PFSK-1 (cell line): ENCODE data around the gene KRTAP26-1.

ENCODE experiments used
- FOXP2 ChIP-seq: optimal IDR thresholded peaks from 2 replicates; pipeline ENCODE3; 2011; ENCODE audit warnings: borderline replicate concordance, control low read depth, inconsistent platforms; ENCODE audit not compliant: insufficient read depth; ENCODE audit errors: extremely low read length, extremely low read depth
- POLR2AphosphoS5 ChIP-seq: IDR thresholded peaks from 2 replicates; pipeline ENCODE4 v1.6.1; 2012; ENCODE audit warnings: low read depth, mild to moderate bottlenecking, control low read depth, low read length, moderate library complexity
- SIN3A ChIP-seq: IDR thresholded peaks from 2 replicates; pipeline ENCODE4 v1.6.1; 2012; ENCODE audit warnings: mild to moderate bottlenecking, low read length, moderate library complexity, borderline replicate concordance; ENCODE audit not compliant: insufficient read depth
- TAF1 ChIP-seq: IDR thresholded peaks from 2 replicates; pipeline ENCODE4 v1.6.1; 2012; ENCODE audit warnings: low read length, control low read depth, borderline replicate concordance; ENCODE audit not compliant: insufficient read depth
- TF ChIP-seq, protein P1 (sequence below), 2 experiments: IDR thresholded peaks; 2 replicates each; pipeline versions ENCODE4 v1.6.1 to v1.8.0; 2011 to 2012; ENCODE audit warnings: low read depth in 2 of 2, low read length in 2 of 2, control low read depth in 1 of 2, inconsistent platforms in 1 of 2, mild to moderate bottlenecking in 1 of 2, moderate library complexity in 1 of 2; ENCODE audit not compliant: insufficient read depth in 1 of 2

The KRTAP26-1 gene

DNA sequence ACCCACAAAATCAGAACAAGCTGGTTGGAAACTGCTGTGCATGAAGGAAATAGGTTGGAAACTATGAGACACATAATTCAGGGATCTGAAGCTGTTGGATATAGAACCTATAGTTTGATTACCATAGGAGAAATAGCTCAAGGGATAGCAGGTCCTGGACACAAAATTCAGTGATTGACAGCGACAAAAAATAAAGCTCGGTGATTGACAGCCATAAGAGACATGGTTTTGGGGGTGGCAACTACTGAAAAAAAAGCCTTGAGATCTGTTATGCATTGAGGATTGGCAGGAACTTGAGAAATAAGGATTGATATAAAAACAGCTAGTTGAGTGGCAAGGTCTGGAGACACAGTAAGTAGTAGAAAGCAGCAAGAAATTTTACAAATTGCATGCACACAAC, 30.9 kb downstream of the KRTAP26-1 start, which contains the start of gene KRTAP25-1:
Gene KRTAP25-1, minus strand, starts transcription at position 300 of the 400 bp plus-strand sequence. Its CDS starts 24 bp downstream, at position 276.
- TF ChIP-seq POLR2AphosphoS5 (no peak), FOXP2 (no peak), TAF1 (no peak), SIN3A (no peak)
- TF ChIP-seq, protein P1, sequence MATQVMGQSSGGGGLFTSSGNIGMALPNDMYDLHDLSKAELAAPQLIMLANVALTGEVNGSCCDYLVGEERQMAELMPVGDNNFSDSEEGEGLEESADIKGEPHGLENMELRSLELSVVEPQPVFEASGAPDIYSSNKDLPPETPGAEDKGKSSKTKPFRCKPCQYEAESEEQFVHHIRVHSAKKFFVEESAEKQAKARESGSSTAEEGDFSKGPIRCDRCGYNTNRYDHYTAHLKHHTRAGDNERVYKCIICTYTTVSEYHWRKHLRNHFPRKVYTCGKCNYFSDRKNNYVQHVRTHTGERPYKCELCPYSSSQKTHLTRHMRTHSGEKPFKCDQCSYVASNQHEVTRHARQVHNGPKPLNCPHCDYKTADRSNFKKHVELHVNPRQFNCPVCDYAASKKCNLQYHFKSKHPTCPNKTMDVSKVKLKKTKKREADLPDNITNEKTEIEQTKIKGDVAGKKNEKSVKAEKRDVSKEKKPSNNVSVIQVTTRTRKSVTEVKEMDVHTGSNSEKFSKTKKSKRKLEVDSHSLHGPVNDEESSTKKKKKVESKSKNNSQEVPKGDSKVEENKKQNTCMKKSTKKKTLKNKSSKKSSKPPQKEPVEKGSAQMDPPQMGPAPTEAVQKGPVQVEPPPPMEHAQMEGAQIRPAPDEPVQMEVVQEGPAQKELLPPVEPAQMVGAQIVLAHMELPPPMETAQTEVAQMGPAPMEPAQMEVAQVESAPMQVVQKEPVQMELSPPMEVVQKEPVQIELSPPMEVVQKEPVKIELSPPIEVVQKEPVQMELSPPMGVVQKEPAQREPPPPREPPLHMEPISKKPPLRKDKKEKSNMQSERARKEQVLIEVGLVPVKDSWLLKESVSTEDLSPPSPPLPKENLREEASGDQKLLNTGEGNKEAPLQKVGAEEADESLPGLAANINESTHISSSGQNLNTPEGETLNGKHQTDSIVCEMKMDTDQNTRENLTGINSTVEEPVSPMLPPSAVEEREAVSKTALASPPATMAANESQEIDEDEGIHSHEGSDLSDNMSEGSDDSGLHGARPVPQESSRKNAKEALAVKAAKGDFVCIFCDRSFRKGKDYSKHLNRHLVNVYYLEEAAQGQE (IDR thresholded peaks at IDR 0.05; ENCODE audit: insufficient read depth in 1 of 2, low read depth in 2 of 2, low read length in 2 of 2) = no peak

DNA sequence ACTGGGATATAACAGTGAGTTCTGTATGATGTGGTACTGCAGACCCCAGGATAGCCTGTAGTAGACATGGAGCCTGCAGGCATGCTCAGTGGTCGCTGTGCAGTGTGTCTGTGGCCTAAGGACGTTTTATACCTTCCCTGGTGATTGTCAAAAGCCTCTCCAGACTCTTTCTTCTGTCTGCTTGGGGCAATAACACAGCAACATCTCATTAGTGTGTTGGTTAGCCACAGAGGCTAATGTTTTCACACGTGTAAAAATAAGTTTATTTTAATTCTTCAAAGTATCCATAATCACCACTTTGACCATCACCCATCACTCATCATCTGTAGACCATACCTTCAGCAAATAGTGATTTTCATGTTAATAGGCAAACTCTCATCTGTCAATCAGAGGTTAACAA, 37.3 kb downstream of the KRTAP26-1 start, which contains the start of gene KRTAP24-1:
Gene KRTAP24-1, minus strand, starts transcription at position 101 of the 400 bp plus-strand sequence. Its CDS starts 18 bp downstream, at position 83.
- TF ChIP-seq, protein P1 (IDR thresholded peaks at IDR 0.05; ENCODE audit: insufficient read depth in 1 of 2, low read depth in 2 of 2, low read length in 2 of 2) = no peak
- no peak for TF ChIP-seq POLR2AphosphoS5
- TF ChIP-seq SIN3A = no peak
- TF ChIP-seq FOXP2 = no peak
- TF ChIP-seq TAF1 = no peak

DNA sequence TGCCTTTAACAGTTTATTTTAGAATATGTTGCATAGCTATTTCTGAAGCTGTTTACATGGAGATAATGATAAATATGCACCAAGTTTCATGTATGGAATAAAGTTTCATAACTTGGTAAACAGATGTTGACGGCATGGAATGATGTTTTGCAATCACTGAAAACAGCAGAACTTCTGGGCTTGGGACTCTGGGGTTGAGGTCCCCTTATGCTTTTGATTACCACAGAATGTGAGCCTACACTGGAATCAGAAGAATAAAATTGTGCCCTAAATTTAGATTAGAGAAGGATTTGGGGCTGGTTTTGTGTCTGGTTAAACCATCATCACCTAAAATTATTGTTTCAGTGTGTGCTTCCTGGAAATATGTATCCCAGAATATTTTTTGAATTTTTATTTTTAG, 48.5 kb downstream of the KRTAP26-1 start:
- TF ChIP-seq SIN3A = no peak
- TF ChIP-seq TAF1 = no peak
- no peak for TF ChIP-seq POLR2AphosphoS5
- no peak for TF ChIP-seq FOXP2
- TF ChIP-seq, protein P1 (IDR thresholded peaks at IDR 0.05; ENCODE audit: insufficient read depth in 1 of 2, low read depth in 2 of 2, low read length in 2 of 2) = no peak

DNA sequence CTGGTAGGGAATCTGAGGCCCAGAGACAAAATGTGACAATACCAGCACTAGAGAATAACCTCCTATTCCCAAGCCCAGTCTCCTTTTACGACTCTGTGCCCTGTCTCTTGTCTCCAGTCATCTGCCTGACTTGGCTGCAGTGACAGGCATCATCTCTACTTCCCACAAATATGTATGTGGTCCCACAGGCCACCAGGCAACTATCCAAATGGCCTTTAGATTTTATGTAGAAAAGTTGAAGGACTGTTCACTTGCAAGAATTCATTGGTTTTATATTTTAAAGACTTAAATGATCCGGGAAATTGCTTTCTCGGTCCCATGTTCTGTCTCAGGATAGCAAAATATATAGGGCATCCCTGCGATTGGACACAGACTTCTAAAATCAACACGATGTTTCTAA, 49.0 kb downstream of the KRTAP26-1 start:
- TF ChIP-seq TAF1 (no peak), SIN3A (no peak), POLR2AphosphoS5 (no peak), FOXP2 (no peak)
- TF ChIP-seq, protein P1 (IDR thresholded peaks at IDR 0.05; ENCODE audit: insufficient read depth in 1 of 2, low read depth in 2 of 2, low read length in 2 of 2) = no peak
